Mesangial cell (primary cell): ENCODE results near the gene UPK2. TPM values are rescaled to one million over a fixed set of nuclear protein-coding genes. Genes with fewer than 3 reads are reported as not detected.

Experiments
- total RNA-seq: library from RNA; depleted of rRNA; stranded (reverse); fragments of >200 nt; gene quantifications from 2 replicates; pipeline ENCODE4 v1.2.3, GENCODE V29; 2015

UPK2 gene
- total RNA-seq, result not detected in 2 replicates

GRCh38 chr11:118956094-118956846, at the start of gene UPK2:
TSS of gene UPK2 (plus strand) at chr11:118956298. CDS start at chr11:118956351, 53 bp downstream.

GRCh38 chr11:118971646-118972045, 15.5 kb downstream of the UPK2 start, which contains the start of gene FOXR1:
TSS of gene FOXR1 (plus strand) at chr11:118971761. CDS start at chr11:118971932, 171 bp downstream.

DNA sequence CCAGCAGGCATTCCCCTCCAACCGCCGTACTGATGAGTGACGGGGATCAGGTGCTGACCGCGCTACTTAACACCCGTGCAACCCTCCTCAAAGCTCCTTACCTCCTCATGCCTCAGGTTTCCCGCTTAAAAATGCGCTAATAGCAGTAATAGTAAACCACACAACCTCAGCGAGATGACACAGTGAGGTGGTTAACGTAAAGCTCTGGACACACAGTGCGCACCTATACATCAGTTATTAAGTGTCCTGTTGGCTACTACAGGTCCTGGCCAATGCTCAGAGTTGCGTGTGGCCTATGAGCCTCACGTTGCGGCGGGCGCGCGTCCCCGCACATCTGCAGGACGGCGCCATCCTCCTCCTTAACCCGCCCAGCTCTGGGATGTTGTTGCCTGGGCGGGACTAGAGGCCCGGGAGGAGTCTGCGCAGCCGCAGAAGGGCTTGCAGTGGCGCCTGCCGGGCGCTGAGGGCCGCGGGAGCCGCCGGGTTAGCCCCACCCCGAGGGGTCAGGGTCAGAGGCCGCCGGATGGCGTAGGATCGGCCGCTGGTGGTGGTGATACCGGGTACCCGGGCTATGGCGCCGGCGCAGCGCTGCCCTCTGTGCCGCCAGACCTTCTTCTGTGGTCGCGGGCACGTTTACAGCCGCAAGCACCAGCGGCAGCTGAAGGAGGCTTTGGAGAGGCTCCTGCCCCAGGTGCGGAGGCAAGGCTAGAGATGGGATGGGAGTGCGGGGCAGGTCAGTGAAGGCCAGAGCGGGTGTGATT, 41.7 kb downstream of the UPK2 start, which contains the start of gene CENATAC:
CENATAC (plus strand) TSS at position 512 of the 761 bp plus-strand sequence; CDS start at position 572, 60 bp downstream.

Other genes starting within 250 kb of the UPK2 start
- 49.2 and 53.9 TPM in 2 replicates for gene DDX6, start 165.1 kb upstream of the UPK2 start, total RNA-seq
- not detected in 2 replicates for gene CXCR5, start 72.4 kb upstream of the UPK2 start, total RNA-seq
- gene BCL9L, start 30.4 kb upstream of the UPK2 start, total RNA-seq, result 30.3 and 58.2 TPM in 2 replicates
- gene FOXR1, start 15.5 kb downstream of the UPK2 start, total RNA-seq, result not detected in 2 replicates
- 7.2 and 12.5 TPM in 2 replicates for gene CENATAC, start 41.8 kb downstream of the UPK2 start, total RNA-seq
- 1,334 and 1,525 TPM in 2 replicates for gene RPS25, start 62.0 kb downstream of the UPK2 start, total RNA-seq
- gene TRAPPC4, start 62.5 kb downstream of the UPK2 start, total RNA-seq, result 75.0 and 110 TPM in 2 replicates
- 50.4 and 68.5 TPM in 2 replicates for gene SLC37A4, start 74.6 kb downstream of the UPK2 start, total RNA-seq
- 86.6 and 187 TPM in 2 replicates for gene HYOU1, start 100.9 kb downstream of the UPK2 start, total RNA-seq
- gene VPS11, start 111.5 kb downstream of the UPK2 start, total RNA-seq, result 24.4 and 43.9 TPM in 2 replicates
- 38.8 and 62.1 TPM in 2 replicates for gene HMBS, start 128.6 kb downstream of the UPK2 start, total RNA-seq
- gene DPAGT1, start 145.6 kb downstream of the UPK2 start, total RNA-seq, result 31.8 and 41.1 TPM in 2 replicates
- 5.8 and 8.6 TPM in 2 replicates for gene C2CD2L, start 151.0 kb downstream of the UPK2 start, total RNA-seq
- gene HINFP, start 165.3 kb downstream of the UPK2 start, total RNA-seq, result 10.9 and 32.2 TPM in 2 replicates
- 0.49 and 1.1 TPM in 2 replicates for gene ABCG4, start 192.8 kb downstream of the UPK2 start, total RNA-seq
- gene NLRX1, start 212.4 kb downstream of the UPK2 start, total RNA-seq, result 19.1 and 25.4 TPM in 2 replicates
- gene NHERF4, start 229.2 kb downstream of the UPK2 start, total RNA-seq, result 0.25 TPM in 1 of 2 replicates, not detected in the other